ENCODE measurements around the gene SORL1.
"Not testable (repeated sequence)": the region's sequence is repeated elsewhere in the genome, so short reads cannot be mapped to it uniquely, and the experiment has no call there.

Gene SORL1

DNA sequence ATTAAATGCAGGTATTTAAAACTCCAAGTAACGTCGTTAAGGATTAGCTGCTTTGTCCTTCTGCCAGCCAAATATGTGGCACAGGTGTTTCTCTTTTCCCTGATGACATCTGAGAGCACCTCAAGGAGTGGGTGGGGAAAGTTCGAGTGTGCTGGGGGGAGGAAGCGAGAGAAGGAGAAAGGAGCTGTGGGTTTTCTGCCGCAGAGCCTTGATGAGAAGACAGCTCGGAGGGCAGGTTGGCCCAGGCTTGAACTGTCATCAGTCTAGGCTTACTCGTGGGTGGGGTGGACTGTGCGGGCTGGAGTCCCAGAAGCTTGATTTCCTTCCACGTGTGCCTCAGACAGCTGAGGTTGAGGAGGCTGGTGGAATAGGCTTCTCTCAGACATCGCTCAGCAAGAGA lies 15.9 kb downstream of the SORL1 start:
- DNase-seq (ENCODE audit: insufficient read length, low spot score) = no peak
- no peak for TF ChIP-seq POLR2A (IDR thresholded peaks at IDR 0.05; ENCODE audit: low read depth, low read length)
- FAIRE-seq = no peak

GRCh38 chr11:121469910-121470309 lies 17.8 kb downstream of the SORL1 start:
- no peak for TF ChIP-seq POLR2A (IDR thresholded peaks at IDR 0.05; ENCODE audit: low read depth, low read length)
- DNase-seq (ENCODE audit: insufficient read length, low spot score) (no peak), FAIRE-seq (no peak)

GRCh38 chr11:121471167-121471566 lies 19.1 kb downstream of the SORL1 start:
- FAIRE-seq (no peak), DNase-seq (ENCODE audit: insufficient read length, low spot score) (no peak)
- TF ChIP-seq POLR2A (IDR thresholded peaks at IDR 0.05; ENCODE audit: low read depth, low read length) = no peak

- FAIRE-seq = no peak
- TF ChIP-seq POLR2A (IDR thresholded peaks at IDR 0.05; ENCODE audit: low read depth, low read length) = no peak
Observed at GRCh38 chr11:121472312-121472711, 20.2 kb downstream of the SORL1 start.

DNA sequence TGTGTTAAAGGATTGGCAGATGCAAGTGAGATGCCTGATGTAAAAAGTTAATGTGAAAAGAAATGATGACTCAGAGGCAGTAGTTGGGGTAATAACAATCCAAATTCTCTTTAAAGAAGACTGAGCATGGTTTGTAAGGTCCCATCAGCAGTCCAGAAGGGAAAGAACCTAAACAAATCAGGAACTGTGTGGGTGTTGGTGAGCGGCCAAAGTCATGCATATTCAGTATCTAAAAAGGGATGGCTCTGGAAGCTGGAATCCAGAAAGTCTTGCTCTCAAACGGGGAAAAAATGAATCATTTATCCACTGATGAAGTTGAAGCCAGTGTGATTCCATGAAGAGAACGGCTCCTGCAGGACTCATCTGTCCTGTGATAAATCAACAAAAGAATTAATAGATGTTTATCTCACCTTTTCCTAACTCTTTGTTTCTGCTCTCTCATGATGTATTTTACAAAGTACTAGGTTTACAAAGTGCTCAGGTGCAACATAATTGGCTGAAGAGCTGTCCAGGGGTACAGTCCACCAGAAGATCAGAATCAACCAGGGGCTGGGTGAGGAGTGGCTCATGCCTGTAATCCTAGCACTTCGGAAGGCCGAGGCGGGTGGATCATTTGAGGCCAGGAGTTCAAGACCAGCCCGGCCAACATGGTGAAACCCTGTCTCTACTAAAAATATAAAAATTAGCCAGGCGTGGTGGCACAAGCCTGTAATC lies 21.1 kb downstream of the SORL1 start:
- FAIRE-seq (no peak), DNase-seq (ENCODE audit: insufficient read length, low spot score) (no peak)
- TF ChIP-seq POLR2A (IDR thresholded peaks at IDR 0.05; ENCODE audit: low read depth, low read length) = no peak

More at GRCh38 chr11:121472312-121472711, 20.2 kb downstream of the SORL1 start:
- DNase-seq (ENCODE audit: insufficient read length, low spot score) = no peak

- FAIRE-seq (no peak), DNase-seq (ENCODE audit: insufficient read length, low spot score) (no peak)
- no peak for TF ChIP-seq POLR2A (IDR thresholded peaks at IDR 0.05; ENCODE audit: low read depth, low read length)
Observed at GRCh38 chr11:121474680-121475079, 22.6 kb downstream of the SORL1 start.

DNA sequence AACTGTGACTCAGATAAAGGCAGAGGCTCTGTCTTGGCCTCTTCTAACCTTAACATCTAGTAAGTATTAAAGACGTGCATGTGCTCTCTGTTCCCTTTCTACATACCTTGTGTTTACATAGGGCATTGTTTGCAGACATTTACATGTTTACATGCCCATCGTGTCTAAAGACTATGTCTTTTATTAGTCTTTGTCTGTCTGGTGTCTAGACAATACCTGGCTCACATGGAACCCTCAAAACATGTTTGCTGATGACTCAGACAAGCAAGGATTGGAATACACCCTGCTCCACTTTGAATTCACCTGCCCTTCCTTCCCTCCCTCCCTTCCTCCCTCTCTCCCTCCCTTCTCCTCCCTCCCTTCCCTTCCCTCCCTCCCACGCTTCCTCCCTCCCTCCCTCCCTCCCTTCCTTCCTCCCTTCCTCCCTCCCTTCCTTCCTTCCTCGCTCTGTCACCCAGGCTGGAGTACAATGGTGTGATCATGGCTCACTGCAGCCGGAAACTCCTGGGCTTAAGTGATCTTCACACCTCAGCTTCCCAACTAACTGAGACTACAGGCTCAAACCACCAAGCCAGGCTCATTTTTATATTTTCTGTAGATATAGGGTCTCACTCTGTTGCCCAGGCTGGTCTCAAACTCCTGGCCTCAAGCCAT lies 24.4 kb downstream of the SORL1 start:
- no peak for TF ChIP-seq POLR2A (IDR thresholded peaks at IDR 0.05; ENCODE audit: low read depth, low read length)
- FAIRE-seq (no peak), DNase-seq (ENCODE audit: insufficient read length, low spot score) (no peak)

GRCh38 chr11:121478226-121478894 lies 26.2 kb downstream of the SORL1 start:
- DNase-seq (ENCODE audit: insufficient read length, low spot score) (no peak), FAIRE-seq (no peak)
- TF ChIP-seq POLR2A (IDR thresholded peaks at IDR 0.05; ENCODE audit: low read depth, low read length) = no peak

DNA sequence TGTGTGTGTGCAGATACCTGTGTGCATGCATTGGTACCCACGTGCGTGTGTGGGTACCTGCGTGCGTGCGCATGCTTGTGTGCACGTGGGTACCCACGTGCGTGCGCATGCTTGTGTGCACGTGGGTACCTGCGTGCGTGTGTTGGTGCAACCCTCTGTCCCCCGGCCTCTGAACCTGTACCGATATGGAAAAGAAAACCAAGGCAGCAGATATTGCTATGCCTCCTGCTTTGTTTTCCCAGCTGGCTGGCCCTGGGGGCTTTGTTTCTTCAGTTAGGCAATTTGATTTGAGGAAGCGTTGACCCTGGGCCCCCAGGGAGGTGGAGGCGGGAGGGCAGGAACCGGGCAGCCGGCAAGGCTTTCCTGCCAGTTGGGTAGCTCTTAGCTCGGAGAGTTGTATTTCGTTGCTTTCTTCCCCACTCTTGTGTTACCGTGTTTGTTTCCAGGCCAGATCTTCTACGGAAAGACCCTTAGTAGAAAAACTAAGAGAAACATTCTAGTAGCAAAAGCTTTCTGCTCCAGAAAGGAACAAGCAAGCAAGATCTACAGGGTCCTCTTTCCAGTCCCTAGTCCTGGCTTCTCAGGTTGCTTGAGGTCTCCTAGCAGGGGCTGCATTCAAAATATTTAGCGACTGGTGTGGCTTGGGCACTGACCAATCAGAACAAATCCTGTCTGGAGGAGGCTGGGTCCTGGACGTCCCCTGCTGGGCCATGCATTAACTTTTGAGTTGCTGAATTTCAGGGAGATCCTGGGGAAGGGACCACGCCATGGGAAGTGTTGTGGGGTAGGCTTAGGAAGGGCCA lies 27.0 kb downstream of the SORL1 start:
- FAIRE-seq (no peak), DNase-seq (ENCODE audit: insufficient read length, low spot score) (no peak)
- TF ChIP-seq POLR2A (IDR thresholded peaks at IDR 0.05; ENCODE audit: low read depth, low read length) = no peak

GRCh38 chr11:121479698-121480238 lies 27.7 kb downstream of the SORL1 start:
- no peak for TF ChIP-seq POLR2A (IDR thresholded peaks at IDR 0.05; ENCODE audit: low read depth, low read length)
- FAIRE-seq = no peak
- no peak for DNase-seq (ENCODE audit: insufficient read length, low spot score)

DNA sequence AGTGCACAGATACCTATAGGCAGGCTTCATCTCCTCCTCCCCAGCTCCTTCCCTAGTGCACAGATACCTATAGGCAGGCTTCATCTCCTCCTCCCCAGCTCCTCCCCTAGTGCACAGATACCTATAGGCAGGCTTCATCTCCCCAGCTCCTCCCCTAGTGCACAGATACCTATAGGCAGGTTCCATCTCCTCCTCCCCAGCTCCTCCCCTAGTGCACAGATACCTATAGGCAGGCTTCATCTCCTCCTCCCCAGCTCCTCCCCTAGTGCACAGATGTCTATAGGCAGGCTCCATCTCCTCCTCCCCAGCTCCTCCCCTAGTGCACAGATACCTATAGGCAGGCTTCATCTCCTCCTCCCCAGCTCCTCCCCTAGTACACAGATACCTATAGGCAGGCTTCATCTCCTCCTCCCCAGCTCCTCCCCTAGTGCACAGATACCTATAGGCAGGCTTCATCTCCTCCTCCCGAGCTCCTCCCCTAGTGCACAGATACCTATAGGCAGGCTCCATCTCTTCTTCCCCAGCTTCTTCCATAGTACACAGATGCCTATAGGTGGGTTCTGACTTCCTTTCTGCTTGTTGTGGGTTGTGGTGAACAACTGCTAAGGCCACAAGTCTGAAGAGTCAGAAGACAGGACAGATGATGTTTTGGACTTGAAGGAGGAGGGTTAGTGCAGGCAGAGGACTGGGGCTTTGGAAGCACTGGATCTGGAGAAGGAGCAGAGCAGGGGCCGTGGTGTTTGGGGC lies 29.5 kb downstream of the SORL1 start:
- FAIRE-seq; DNase-seq (ENCODE audit: insufficient read length, low spot score): not testable (repeated sequence)

DNA sequence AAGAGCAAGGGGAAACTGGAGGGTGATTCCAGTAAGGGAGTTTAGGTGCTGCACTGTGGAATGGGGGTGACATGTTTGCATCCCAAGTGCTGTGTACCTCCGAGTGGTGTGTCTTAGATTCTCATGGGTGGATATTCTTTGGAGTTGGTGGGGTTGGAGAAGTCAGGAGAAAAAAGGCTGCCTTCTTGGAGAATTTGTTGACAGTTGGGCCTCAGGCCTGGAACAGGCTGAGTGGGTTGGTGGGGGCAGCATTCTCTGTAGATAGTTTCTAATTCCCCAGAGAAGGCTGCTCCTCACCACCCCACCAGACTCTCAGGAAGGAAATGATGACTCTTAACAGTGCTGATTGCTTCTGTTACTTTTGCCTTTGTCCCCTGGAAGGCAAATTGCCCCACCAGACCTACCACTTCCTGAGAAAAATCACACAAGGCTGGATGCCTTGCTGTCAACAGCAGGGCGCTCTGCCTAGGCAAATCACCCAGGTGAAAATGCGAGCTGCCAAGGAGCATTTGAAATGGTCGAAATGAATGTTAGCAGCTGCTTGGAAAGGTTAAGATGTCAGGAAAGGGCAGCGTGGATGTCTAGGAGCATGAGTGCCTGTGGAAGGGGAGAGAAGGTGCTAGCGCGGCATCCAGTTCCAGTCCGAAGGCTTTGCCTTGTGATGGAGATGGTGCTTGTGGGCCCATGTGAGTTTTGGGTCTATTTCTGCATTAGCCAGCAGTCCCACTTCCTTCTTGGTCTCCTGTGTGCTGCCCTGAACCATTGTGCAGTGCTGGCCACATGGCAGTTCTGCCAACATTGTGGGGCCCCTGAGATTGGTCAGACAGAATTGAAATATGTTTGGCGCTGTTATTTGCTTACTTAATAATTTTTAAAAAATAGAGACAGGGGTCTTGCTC lies 30.4 kb downstream of the SORL1 start:
- FAIRE-seq (no peak), DNase-seq (ENCODE audit: insufficient read length, low spot score) (no peak)
- TF ChIP-seq POLR2A (IDR thresholded peaks at IDR 0.05; ENCODE audit: low read depth, low read length) = no peak
